Measurements from ENCODE around the gene HEPACAM.
"Not testable (repeated sequence)": the region's sequence is repeated elsewhere in the genome, so short reads cannot be mapped to it uniquely, and the experiment has no call there.

HEPACAM gene

GRCh38 chr11:124935548-124936514 is at the start of gene HEPACAM:
Gene HEPACAM, minus strand, starts transcription at chr11:124936047. Its CDS starts 41 bp downstream, at chr11:124936006.
- peak; percentile 97 for DNase-seq (ENCODE audit: low spot score)

- no peak for DNase-seq (ENCODE audit: low spot score)
Measured at GRCh38 chr11:124984512-124984854, 48.6 kb upstream of the HEPACAM start.

GRCh38 chr11:124983674-124984511 is 48.0 kb upstream of the HEPACAM start:
- no peak for DNase-seq (ENCODE audit: low spot score)

GRCh38 chr11:124982043-124982442 is 46.2 kb upstream of the HEPACAM start:
- no peak for DNase-seq (ENCODE audit: low spot score)

- no peak for DNase-seq (ENCODE audit: low spot score)
Measured at GRCh38 chr11:124978316-124978715, 42.5 kb upstream of the HEPACAM start.

- DNase-seq (ENCODE audit: low spot score), result no peak
Measured at GRCh38 chr11:124977006-124977405, 41.2 kb upstream of the HEPACAM start.

- no peak for DNase-seq (ENCODE audit: low spot score)
Measured at GRCh38 chr11:124976531-124976930, 40.7 kb upstream of the HEPACAM start.

- DNase-seq (ENCODE audit: low spot score), result no peak
Measured at GRCh38 chr11:124971810-124972209, 36.0 kb upstream of the HEPACAM start.

- DNase-seq (ENCODE audit: low spot score), result no peak
Measured at GRCh38 chr11:124970925-124971324, 35.1 kb upstream of the HEPACAM start.

- DNase-seq (ENCODE audit: low spot score), result not testable (repeated sequence)
Measured at GRCh38 chr11:124968197-124968596, 32.4 kb upstream of the HEPACAM start.

- peak; percentile 81 for DNase-seq (ENCODE audit: low spot score)
Measured at GRCh38 chr11:124961972-124962609, 26.2 kb upstream of the HEPACAM start.

GRCh38 chr11:124955035-124955434 is 19.2 kb upstream of the HEPACAM start:
- DNase-seq (ENCODE audit: low spot score), result no peak

- no peak for DNase-seq (ENCODE audit: low spot score)
Measured at GRCh38 chr11:124954590-124954955, 18.7 kb upstream of the HEPACAM start.

GRCh38 chr11:124953753-124954589 is 18.1 kb upstream of the HEPACAM start, which contains the start of gene CCDC15:
Gene CCDC15, plus strand, starts transcription at chr11:124954202. Its CDS starts 531 bp downstream, at chr11:124954733.
- peak; percentile 99 for DNase-seq (ENCODE audit: low spot score)

- no peak for DNase-seq (ENCODE audit: low spot score)
Measured at GRCh38 chr11:124951341-124951740, 15.5 kb upstream of the HEPACAM start.

- no peak for DNase-seq (ENCODE audit: low spot score)
Measured at GRCh38 chr11:124950601-124951330, 14.9 kb upstream of the HEPACAM start.

- peak; percentile 96 for DNase-seq (ENCODE audit: low spot score)
Measured at GRCh38 chr11:124946735-124947141, 10.9 kb upstream of the HEPACAM start.

- DNase-seq (ENCODE audit: low spot score), result no peak
Measured at GRCh38 chr11:124945826-124946225, 10.0 kb upstream of the HEPACAM start.

GRCh38 chr11:124944565-124944964 is 8.7 kb upstream of the HEPACAM start:
- no peak for DNase-seq (ENCODE audit: low spot score)

GRCh38 chr11:124943741-124944140 is 7.9 kb upstream of the HEPACAM start:
- no peak for DNase-seq (ENCODE audit: low spot score)

GRCh38 chr11:124943254-124943616 is 7.4 kb upstream of the HEPACAM start:
- peak; percentile 95 for DNase-seq (ENCODE audit: low spot score)

Data from globus pallidus (tissue), 1 donor.